ENCODE results near the gene PTPRB.

Gene PTPRB

DNA sequence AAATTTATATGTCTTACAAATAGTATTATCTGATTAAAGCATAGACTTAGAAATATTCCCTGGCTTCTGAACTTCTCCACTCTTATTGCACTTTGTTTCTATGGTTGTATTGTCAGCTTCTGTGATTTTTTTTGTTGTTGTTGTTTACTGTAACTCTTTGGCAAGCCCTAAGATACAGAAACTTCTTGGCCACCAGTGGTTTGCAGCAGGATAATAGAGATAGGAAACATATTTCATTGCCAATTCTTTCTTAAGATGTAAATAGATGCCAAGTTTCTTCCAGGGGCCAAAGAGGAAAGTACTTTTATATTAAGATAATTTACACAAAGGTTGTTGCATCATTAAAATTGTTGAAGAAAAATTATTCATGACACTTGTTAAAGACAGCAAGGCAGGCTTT, 123.8 kb downstream of the PTPRB start:
- H3K79me2 ChIP-seq (ENCODE audit: insufficient read depth, low read length): no peaks in the 10 kb centered on the region
- no peaks in the 10 kb centered on the region for H4K20me1 ChIP-seq (ENCODE audit: insufficient read depth, low read length)
- H3K36me3 ChIP-seq (ENCODE audit: insufficient read depth, low read length): peaks cover 56% of the 10 kb centered on the region
- no peaks in the 10 kb centered on the region for H3K4me1 ChIP-seq (ENCODE audit: insufficient read depth, low read length, severe bottlenecking)
- H3K9me3 ChIP-seq (ENCODE audit: low read length): no peaks in the 10 kb centered on the region
- no peak overlapping the region for H3K4me3 ChIP-seq (ENCODE audit: low read depth, low read length, poor library complexity, severe bottlenecking)
- no peak overlapping the region for H3K27ac ChIP-seq (ENCODE audit: low read depth, low read length, poor library complexity, severe bottlenecking)
- TF ChIP-seq, protein P1, sequence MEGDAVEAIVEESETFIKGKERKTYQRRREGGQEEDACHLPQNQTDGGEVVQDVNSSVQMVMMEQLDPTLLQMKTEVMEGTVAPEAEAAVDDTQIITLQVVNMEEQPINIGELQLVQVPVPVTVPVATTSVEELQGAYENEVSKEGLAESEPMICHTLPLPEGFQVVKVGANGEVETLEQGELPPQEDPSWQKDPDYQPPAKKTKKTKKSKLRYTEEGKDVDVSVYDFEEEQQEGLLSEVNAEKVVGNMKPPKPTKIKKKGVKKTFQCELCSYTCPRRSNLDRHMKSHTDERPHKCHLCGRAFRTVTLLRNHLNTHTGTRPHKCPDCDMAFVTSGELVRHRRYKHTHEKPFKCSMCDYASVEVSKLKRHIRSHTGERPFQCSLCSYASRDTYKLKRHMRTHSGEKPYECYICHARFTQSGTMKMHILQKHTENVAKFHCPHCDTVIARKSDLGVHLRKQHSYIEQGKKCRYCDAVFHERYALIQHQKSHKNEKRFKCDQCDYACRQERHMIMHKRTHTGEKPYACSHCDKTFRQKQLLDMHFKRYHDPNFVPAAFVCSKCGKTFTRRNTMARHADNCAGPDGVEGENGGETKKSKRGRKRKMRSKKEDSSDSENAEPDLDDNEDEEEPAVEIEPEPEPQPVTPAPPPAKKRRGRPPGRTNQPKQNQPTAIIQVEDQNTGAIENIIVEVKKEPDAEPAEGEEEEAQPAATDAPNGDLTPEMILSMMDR (IDR thresholded peaks at IDR 0.05; ENCODE audit: low read length): no peak
- TF ChIP-seq EZH2 (IDR thresholded peaks at IDR 0.05; ENCODE audit: borderline replicate concordance, low read length): no peak
- no peaks in the 10 kb centered on the region for H3K27me3 ChIP-seq (ENCODE audit: insufficient read depth, low read length)
- H3K9ac ChIP-seq (ENCODE audit: low read length): no peak overlapping the region
- no peak overlapping the region for H3K4me2 ChIP-seq (ENCODE audit: low read length)
- no peaks in the 10 kb centered on the region for H3K9me2 ChIP-seq (ENCODE audit: low read depth, low read length)
- H2AFZ ChIP-seq (ENCODE audit: low read length): no peak overlapping the region
- H3F3A ChIP-seq (ENCODE audit: insufficient read depth, low read length): no peaks in the 10 kb centered on the region

DNA sequence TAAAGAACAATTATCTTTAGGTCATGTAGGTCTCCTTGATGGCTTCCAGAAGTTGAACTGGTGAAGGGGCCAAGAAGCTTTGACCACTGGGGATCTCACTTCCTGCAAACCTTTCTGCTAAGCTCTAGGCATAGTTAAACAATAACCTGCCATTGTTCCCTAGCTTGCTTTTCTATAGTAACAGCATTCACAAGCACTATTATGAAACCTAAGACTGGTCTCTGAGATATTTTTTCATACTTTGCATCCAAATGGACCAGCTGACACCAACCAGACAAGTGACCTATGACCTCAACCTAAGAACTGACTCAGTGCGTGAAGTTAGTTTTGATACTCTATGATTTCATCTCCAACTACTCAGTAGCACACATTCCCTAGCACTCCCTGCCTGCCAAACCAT, 129.1 kb downstream of the PTPRB start:
- Histone ChIP-seq H2AFZ (ENCODE audit: low read length) (no peak overlapping the region), H3K4me3 (ENCODE audit: low read depth, low read length, poor library complexity, severe bottlenecking) (no peak overlapping the region), H3K4me1 (ENCODE audit: insufficient read depth, low read length, severe bottlenecking) (no peaks in the 10 kb centered on the region), H3K9ac (ENCODE audit: low read length) (no peak overlapping the region), H3K27me3 (ENCODE audit: insufficient read depth, low read length) (no peaks in the 10 kb centered on the region), H3K9me3 (ENCODE audit: low read length) (0 out of 2 replicates have a peak, but pooled peaks cover 4% of the 10 kb centered on the region), H3K79me2 (ENCODE audit: insufficient read depth, low read length) (peaks cover 35% of the 10 kb centered on the region), H3K36me3 (ENCODE audit: insufficient read depth, low read length) (peaks cover 44% of the 10 kb centered on the region), H3K4me2 (ENCODE audit: low read length) (no peak overlapping the region), H3K9me2 (ENCODE audit: low read depth, low read length) (no peaks in the 10 kb centered on the region), H4K20me1 (ENCODE audit: insufficient read depth, low read length) (no peaks in the 10 kb centered on the region), H3K27ac (ENCODE audit: low read depth, low read length, poor library complexity, severe bottlenecking) (no peak overlapping the region), H3F3A (ENCODE audit: insufficient read depth, low read length) (no peaks in the 10 kb centered on the region)
- TF ChIP-seq, protein P1 (IDR thresholded peaks at IDR 0.05; ENCODE audit: low read length): no peak
- no peak for TF ChIP-seq EZH2 (IDR thresholded peaks at IDR 0.05; ENCODE audit: borderline replicate concordance, low read length)

DNA sequence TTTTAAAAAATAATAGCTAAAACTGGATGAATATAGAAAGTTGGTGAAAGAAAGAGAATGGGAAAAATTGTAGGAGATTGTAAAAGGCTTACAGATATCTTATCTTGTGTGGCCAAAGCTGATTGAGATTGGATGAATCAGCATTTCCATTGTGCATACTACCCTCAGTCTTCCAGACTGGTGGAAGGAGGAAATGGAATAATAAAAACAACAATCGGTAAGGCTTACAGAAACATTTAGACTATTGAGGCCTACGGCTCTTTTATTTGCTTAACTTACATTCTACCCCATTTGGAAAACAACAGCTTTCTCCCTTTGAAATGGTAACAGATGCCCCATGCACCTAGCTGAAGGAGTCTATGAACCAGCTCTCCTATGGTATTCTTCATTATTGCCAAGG, 129.8 kb downstream of the PTPRB start:
- H3K9me2 ChIP-seq (ENCODE audit: low read depth, low read length): no peaks in the 10 kb centered on the region
- H3K36me3 ChIP-seq (ENCODE audit: insufficient read depth, low read length): peaks cover 36% of the 10 kb centered on the region
- 0 out of 2 replicates have a peak, but pooled peaks cover 4% of the 10 kb centered on the region for H3K9me3 ChIP-seq (ENCODE audit: low read length)
- H3K9ac ChIP-seq (ENCODE audit: low read length): no peak overlapping the region
- no peaks in the 10 kb centered on the region for H3K4me1 ChIP-seq (ENCODE audit: insufficient read depth, low read length, severe bottlenecking)
- no peak overlapping the region for H3K27ac ChIP-seq (ENCODE audit: low read depth, low read length, poor library complexity, severe bottlenecking)
- no peak overlapping the region for H3K4me3 ChIP-seq (ENCODE audit: low read depth, low read length, poor library complexity, severe bottlenecking)
- peaks cover 42% of the 10 kb centered on the region for H3K79me2 ChIP-seq (ENCODE audit: insufficient read depth, low read length)
- no peaks in the 10 kb centered on the region for H3K27me3 ChIP-seq (ENCODE audit: insufficient read depth, low read length)
- no peak overlapping the region for H3K4me2 ChIP-seq (ENCODE audit: low read length)
- no peaks in the 10 kb centered on the region for H4K20me1 ChIP-seq (ENCODE audit: insufficient read depth, low read length)
- no peaks in the 10 kb centered on the region for H3F3A ChIP-seq (ENCODE audit: insufficient read depth, low read length)
- TF ChIP-seq, protein P1 (IDR thresholded peaks at IDR 0.05; ENCODE audit: low read length): no peak
- no peak for TF ChIP-seq EZH2 (IDR thresholded peaks at IDR 0.05; ENCODE audit: borderline replicate concordance, low read length)
- no peak overlapping the region for H2AFZ ChIP-seq (ENCODE audit: low read length)

Measured in OCI-LY1 (cell line).